Activated naive CD8-positive, alpha-beta T cell (primary cell): ENCODE data around the gene MYO15A.
A peak's percentile ranks its signal among the peaks of the same experiment; 100 is the strongest.

Experiments
- H3K27ac Mint-ChIP-seq: one replicate; pipeline ENCODE4 v1.8.0; 2021; ENCODE audit warnings: mixed read lengths
- H3K27me3 Mint-ChIP-seq: one replicate; pipeline ENCODE4 v1.8.0; 2021; ENCODE audit warnings: mixed read lengths
- H3K36me3 Mint-ChIP-seq: one replicate; pipeline ENCODE4 v1.8.0; 2021; ENCODE audit warnings: mixed read lengths
- H3K4me1 Mint-ChIP-seq: one replicate; pipeline ENCODE4 v1.8.0; 2021; ENCODE audit warnings: low read depth, mixed read lengths
- H3K4me3 Mint-ChIP-seq: one replicate; pipeline ENCODE4 v1.8.0; 2021; ENCODE audit warnings: mild to moderate bottlenecking, mixed read lengths
- H3K9me3 Mint-ChIP-seq: one replicate; pipeline ENCODE4 v1.8.0; 2021; ENCODE audit warnings: low read depth, mixed read lengths

The MYO15A gene

GRCh38 chr17:18089613-18090012, 18.9 kb upstream of the MYO15A start:
- Mint-ChIP-seq H3K27ac (peak overlapping the region; percentile 55), H3K36me3 (peaks cover 5% of the 10 kb centered on the region), H3K4me1 (peaks cover 35% of the 10 kb centered on the region), H3K4me3 (peak overlapping the region; percentile 99), H3K27me3 (no peaks in the 10 kb centered on the region), H3K9me3 (no peaks in the 10 kb centered on the region)

DNA sequence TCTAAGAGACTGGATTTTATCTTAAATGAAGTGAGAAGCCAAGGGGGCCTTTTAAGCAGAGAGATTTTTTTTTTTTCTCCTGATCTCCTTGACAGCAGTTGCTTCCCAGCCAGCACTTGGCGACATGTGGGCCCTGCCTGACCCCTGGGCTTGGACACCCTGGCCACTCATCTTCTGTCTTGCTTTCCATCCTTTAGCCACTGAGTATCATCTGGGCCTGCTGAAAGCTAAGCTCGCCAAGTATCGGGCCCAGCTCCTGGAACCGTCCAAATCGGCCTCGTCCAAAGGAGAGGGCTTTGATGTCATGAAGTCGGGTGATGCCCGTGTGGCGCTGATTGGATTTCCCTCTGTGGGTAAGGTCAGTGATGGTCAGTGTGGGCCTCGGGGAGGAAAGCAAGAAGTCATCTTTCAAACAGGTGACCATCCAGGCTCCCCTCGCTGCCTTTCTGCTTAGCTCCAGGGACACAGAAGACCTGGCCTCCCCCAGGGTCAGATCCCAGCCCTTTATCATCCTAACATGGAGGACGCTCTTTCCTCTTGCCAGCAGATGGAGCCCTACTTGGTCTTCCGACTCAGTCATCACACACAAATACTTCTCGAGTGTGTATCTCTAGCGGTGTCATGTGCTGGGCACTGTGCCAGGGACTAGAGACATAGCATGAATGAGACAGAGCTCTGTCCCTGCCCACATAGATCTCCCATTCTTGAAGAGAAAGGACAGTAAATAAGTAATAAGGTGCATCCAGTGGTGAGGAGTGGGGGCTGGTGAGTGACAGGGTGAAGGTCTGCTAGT, 14.7 kb upstream of the MYO15A start:
- H3K9me3 Mint-ChIP-seq = no peaks in the 10 kb centered on the region
- H3K27ac Mint-ChIP-seq = no peak overlapping the region
- H3K4me3 Mint-ChIP-seq = no peak overlapping the region
- peaks cover 21% of the 10 kb centered on the region for H3K4me1 Mint-ChIP-seq
- H3K36me3 Mint-ChIP-seq = peaks cover 5% of the 10 kb centered on the region
- no peaks in the 10 kb centered on the region for H3K27me3 Mint-ChIP-seq

GRCh38 chr17:18094409-18094807, 14.1 kb upstream of the MYO15A start:
- Mint-ChIP-seq H3K27me3 (no peaks in the 10 kb centered on the region), H3K36me3 (peaks cover 5% of the 10 kb centered on the region), H3K27ac (no peak overlapping the region)

DNA sequence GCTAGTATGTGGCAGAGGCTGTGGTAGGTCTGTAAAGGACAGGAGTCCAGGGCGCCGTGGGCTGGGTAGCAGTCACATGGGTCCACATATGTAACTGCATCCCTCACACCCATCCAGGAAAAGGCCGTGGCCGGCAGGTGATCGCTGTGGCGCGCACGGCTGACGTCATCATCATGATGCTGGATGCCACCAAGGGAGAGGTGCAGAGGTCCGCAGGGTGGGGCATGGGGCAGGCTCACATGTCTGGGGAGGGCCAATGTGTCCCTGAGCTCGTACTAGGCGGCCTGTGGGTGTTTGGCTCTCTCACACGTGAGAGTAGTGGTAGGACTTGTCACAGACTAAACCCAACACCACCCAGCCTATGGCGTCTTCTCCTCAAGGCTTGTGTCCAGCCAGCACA, 9.0 kb upstream of the MYO15A start:
- H3K27ac Mint-ChIP-seq = no peak overlapping the region
- H3K4me1 Mint-ChIP-seq = peaks cover 1% of the 10 kb centered on the region
- no peaks in the 10 kb centered on the region for H3K36me3 Mint-ChIP-seq

More at GRCh38 chr17:18094409-18094807, 14.1 kb upstream of the MYO15A start:
- peaks cover 17% of the 10 kb centered on the region for H3K4me1 Mint-ChIP-seq
- no peak overlapping the region for H3K4me3 Mint-ChIP-seq
- no peaks in the 10 kb centered on the region for H3K9me3 Mint-ChIP-seq

GRCh38 chr17:18100616-18101015, 7.9 kb upstream of the MYO15A start:
- Mint-ChIP-seq H3K27me3 (no peaks in the 10 kb centered on the region), H3K4me1 (peaks cover 1% of the 10 kb centered on the region), H3K36me3 (no peaks in the 10 kb centered on the region), H3K27ac (no peak overlapping the region), H3K9me3 (no peaks in the 10 kb centered on the region), H3K4me3 (no peak overlapping the region)

More for the DNA sequence above, 9.0 kb upstream of the MYO15A start:
- H3K4me3 Mint-ChIP-seq = no peak overlapping the region
- no peaks in the 10 kb centered on the region for H3K27me3 Mint-ChIP-seq
- H3K9me3 Mint-ChIP-seq = no peaks in the 10 kb centered on the region

DNA sequence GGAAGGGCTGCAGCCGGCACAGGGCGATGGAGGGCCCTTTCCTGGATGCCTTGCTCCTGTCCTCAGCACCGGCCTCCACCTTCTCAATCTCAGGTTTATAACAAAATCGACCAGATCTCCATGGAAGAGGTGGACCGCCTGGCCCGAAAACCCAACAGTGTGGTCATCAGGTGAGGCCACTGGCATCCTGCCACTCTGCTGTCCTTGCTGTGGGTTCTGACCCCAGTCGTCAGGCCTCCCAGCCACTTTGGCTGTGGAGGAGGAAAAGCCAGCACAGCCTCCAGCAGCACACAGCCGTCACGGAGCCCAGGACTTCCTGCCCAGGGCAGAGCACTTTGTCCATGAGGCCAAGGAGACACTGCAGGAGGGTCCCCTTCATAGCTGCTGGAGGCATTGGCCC, 6.7 kb upstream of the MYO15A start:
- Mint-ChIP-seq H3K4me3 (no peak overlapping the region), H3K36me3 (no peaks in the 10 kb centered on the region), H3K27ac (no peak overlapping the region), H3K4me1 (peaks cover 1% of the 10 kb centered on the region), H3K9me3 (no peaks in the 10 kb centered on the region), H3K27me3 (no peaks in the 10 kb centered on the region)

DNA sequence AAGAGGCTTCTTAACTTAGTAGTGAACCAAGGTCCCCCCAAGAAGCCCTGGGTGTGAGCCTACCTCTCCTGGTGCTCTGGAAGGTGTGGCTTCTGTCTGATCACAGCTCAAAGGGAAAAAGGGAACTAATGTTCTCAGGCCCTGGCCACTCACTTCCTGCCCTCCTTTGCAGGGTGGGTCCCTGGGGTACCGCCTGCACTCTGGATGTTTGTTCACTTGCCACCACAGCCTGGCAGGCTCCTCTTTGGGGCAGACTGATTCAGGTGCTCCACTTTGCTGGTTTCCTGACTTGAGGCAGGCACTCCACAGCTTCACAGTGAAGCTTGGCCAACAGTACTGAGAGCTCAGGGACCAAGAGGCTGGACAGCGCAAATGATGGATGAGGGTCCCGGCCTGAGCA, 5.9 kb upstream of the MYO15A start:
- Mint-ChIP-seq H3K27me3 (no peaks in the 10 kb centered on the region), H3K36me3 (no peaks in the 10 kb centered on the region), H3K27ac (no peak overlapping the region), H3K4me1 (peaks cover 1% of the 10 kb centered on the region), H3K9me3 (no peaks in the 10 kb centered on the region), H3K4me3 (no peak overlapping the region)

DNA sequence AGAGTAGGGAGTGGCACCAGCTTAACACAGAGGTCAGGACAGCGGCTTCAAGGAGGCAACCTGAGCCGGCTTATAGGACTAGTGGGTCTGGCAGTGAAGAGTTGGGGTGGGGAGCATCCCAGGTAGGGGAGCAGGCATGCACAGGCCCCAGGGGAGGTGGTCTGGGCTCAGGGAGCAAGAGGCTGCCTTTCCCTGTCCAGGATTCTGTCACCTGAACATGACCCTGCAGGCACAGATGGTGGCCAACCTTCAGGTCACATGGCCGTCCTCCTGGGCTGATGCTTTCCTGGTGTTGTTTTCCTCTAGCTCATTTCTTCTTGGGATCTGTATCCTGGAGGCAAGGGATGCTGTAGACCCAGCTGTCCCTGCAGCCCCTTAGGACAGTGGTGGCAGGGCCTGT, 3.5 kb upstream of the MYO15A start:
- Mint-ChIP-seq H3K27ac (no peak overlapping the region), H3K9me3 (no peaks in the 10 kb centered on the region), H3K4me1 (peaks cover 1% of the 10 kb centered on the region), H3K27me3 (no peaks in the 10 kb centered on the region), H3K36me3 (no peaks in the 10 kb centered on the region), H3K4me3 (no peak overlapping the region)

DNA sequence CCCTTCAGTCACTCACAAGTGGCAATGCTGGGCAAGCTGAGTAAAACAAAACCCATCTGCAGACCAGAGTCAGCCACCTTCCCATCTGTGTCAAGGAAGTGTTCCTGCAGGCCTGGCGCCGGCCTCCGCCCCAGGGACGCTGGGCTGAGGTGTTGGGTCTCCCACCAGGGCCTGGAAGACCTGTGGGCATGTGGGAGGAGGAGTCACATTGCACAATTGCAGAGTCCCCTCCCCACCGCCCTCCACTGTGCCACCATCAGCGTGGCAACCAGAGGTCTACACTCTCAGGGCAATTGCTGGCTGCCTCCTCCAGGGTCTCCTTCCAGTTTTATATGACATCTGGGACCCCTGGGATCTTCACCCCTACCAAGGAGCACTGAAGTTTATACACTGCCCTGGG, 3.0 kb upstream of the MYO15A start:
- H3K27ac Mint-ChIP-seq = no peak overlapping the region
- H3K4me3 Mint-ChIP-seq = no peak overlapping the region
- no peaks in the 10 kb centered on the region for H3K27me3 Mint-ChIP-seq
- peaks cover 1% of the 10 kb centered on the region for H3K4me1 Mint-ChIP-seq
- H3K36me3 Mint-ChIP-seq = no peaks in the 10 kb centered on the region
- no peaks in the 10 kb centered on the region for H3K9me3 Mint-ChIP-seq

- H3K27ac Mint-ChIP-seq = no peak overlapping the region
- no peaks in the 10 kb centered on the region for H3K9me3 Mint-ChIP-seq
- H3K36me3 Mint-ChIP-seq = no peaks in the 10 kb centered on the region
- H3K4me1 Mint-ChIP-seq = peaks cover 1% of the 10 kb centered on the region
- no peaks in the 10 kb centered on the region for H3K27me3 Mint-ChIP-seq
- no peak overlapping the region for H3K4me3 Mint-ChIP-seq
Observed at GRCh38 chr17:18106211-18106610, 2.3 kb upstream of the MYO15A start.

DNA sequence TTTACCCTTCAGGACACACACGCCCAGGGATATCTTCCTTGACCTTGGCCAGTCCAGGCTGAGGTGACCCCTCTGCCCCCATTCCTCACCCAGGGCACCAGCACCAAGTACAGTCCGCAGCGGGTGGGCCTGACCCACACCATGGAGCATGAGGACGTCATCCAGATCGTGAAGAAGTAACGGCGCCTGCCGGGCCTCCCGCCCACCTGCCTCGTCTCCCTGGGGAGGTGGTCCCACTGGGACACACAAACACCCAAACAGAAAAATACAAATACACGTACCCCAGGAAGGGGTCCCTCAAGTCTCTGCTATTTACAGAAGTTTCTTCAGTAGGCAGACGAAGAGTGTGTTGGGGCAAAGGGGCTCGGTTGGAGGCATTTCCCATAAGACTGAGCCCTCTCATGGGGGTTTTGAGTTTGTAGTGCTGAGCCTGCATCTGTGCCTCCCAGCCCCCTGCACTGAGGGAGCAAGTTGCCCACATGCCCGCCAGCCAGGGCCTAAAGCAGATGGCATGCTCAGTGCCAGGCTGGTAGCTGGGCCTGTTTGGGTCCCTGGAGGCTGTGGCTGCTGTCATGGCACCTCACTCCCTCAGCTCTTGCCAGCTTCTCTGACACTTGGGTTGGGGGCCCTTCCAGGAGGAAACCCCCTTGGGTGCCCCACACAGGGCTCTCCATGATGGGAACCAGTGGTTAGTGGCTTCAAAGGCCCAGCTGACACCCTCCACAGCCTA, 1.3 kb upstream of the MYO15A start:
- Mint-ChIP-seq H3K9me3 (no peaks in the 10 kb centered on the region), H3K27me3 (no peaks in the 10 kb centered on the region), H3K27ac (no peak overlapping the region), H3K36me3 (no peaks in the 10 kb centered on the region), H3K4me3 (no peak overlapping the region), H3K4me1 (peaks cover 1% of the 10 kb centered on the region)

DNA sequence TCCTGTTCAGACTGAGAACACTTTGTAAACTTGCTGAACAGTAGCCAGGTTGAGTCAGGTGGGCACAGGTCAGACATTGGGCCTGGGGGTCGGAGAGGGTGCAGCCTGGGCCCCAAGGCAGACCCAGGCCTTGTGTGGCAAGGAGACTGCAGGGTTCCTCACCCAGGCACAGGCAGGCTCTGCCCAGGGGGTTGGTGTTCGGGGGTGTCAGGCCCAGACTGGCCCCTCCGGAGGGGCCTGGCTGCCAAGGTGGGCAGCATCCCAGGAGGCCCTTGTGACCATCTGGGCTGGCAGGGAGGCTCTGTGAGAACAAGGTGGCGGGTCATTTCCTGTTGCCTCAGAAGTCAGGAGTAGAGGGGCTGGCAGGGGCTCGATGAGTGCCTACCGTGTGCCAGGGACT, 585 bp upstream of the MYO15A start:
- Mint-ChIP-seq H3K36me3 (no peaks in the 10 kb centered on the region), H3K9me3 (no peaks in the 10 kb centered on the region), H3K4me3 (no peak overlapping the region), H3K4me1 (peaks cover 1% of the 10 kb centered on the region), H3K27ac (no peak overlapping the region), H3K27me3 (no peaks in the 10 kb centered on the region)

GRCh38 chr17:18109935-18110485, 1.5 kb downstream of the MYO15A start:
- no peak overlapping the region for H3K4me3 Mint-ChIP-seq
- no peak overlapping the region for H3K27ac Mint-ChIP-seq
- no peaks in the 10 kb centered on the region for H3K36me3 Mint-ChIP-seq
- H3K27me3 Mint-ChIP-seq = no peaks in the 10 kb centered on the region
- H3K9me3 Mint-ChIP-seq = no peaks in the 10 kb centered on the region
- no peaks in the 10 kb centered on the region for H3K4me1 Mint-ChIP-seq

- Mint-ChIP-seq H3K27ac (no peak overlapping the region), H3K9me3 (no peaks in the 10 kb centered on the region), H3K4me1 (no peaks in the 10 kb centered on the region), H3K27me3 (no peaks in the 10 kb centered on the region), H3K36me3 (no peaks in the 10 kb centered on the region), H3K4me3 (no peak overlapping the region)
Observed at GRCh38 chr17:18110636-18111145, 2.1 kb downstream of the MYO15A start.

DNA sequence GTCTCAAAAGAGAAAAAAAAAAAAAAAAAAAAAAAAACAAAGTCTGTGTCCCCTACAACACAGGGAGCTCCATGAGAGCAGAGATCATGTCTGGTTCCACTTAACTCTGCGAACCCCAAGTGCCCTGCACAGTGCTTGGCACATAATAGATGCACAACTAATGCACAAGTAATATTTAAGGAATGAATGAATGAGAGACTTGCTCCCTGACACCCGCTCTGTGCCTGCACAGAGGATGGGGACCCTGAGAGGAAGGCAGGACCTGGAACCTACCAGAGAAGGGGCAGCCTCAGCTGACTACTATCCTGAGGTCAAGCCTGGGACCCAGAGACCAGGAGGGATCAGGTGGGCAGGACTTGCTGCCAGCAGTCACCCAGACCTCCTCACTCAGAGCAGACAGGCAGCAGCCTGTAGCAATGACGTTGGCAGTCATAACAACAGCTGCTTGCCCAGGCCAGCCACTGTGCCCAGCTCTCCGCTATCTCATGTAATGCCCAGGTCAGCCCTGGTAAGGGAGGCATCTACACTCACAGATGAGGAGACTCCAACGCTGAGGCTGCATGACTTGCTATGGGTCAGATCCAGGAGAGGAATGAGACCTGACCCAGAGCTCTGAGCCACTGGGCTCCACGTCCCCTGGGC, 2.9 kb downstream of the MYO15A start:
- H3K27me3 Mint-ChIP-seq = no peaks in the 10 kb centered on the region
- H3K4me3 Mint-ChIP-seq = no peak overlapping the region
- no peaks in the 10 kb centered on the region for H3K9me3 Mint-ChIP-seq
- no peaks in the 10 kb centered on the region for H3K36me3 Mint-ChIP-seq
- H3K27ac Mint-ChIP-seq = no peak overlapping the region
- H3K4me1 Mint-ChIP-seq = no peaks in the 10 kb centered on the region
